ENCODE results near the gene IGSF23.

- TF ChIP-seq CTCF (IDR thresholded peaks at IDR 0.05; ENCODE audit: low read length) = no peak
- TF ChIP-seq EZH2 (optimal IDR thresholded peaks at IDR 0.05; ENCODE audit: low read depth, low read length) = no peak
- no peak for TF ChIP-seq EZH2phosphoT487 (IDR thresholded peaks at IDR 0.05; ENCODE audit: low read length)
Observed at GRCh38 chr19:44572581-44572900, 40.8 kb upstream of the IGSF23 start.
